GM11168 (cell line): ENCODE results near the gene STAC3.

Experiments
- in situ Hi-C: fragments of 300-500 bp; cut with MboI; formaldehyde crosslinking; loops from one replicate; pipeline ENCODE4 v1.12.0; 2022; ENCODE audit warnings: low sequenced_read_pairs; ENCODE audit not compliant: unreplicated experiment

Gene STAC3

DNA sequence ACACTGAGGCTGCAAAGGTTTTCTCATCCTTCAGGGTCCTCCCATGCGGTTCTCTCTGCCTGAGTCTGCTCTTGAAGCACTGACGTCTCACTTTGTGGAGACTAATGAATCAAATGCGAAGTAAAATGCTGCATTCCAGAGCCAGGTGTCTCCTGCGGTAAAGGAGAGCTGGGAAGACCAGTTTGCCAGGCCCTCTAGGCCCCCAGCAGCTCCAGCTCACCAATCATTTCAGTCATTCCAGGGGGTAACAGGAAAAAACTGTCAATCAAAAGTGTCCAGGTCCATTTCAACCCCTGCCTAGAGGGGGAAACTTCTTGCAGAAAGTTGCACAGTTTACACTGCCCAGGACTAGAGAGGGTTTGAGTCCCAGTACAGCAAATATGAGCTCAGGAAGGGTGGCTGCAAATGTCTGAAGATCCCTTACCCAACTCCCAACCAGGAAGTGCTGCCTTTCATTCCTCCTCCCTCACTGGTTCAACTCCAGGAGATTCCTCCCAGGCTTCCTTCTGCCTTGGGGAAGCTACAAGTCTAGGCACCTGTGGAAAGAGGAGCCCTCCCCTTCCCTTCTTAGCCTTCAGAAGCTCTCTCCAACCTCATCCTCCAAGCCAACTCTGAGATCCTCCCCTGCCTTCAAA, 37.1 kb downstream of the STAC3 start:
- in situ Hi-C loops: no loop called here

DNA sequence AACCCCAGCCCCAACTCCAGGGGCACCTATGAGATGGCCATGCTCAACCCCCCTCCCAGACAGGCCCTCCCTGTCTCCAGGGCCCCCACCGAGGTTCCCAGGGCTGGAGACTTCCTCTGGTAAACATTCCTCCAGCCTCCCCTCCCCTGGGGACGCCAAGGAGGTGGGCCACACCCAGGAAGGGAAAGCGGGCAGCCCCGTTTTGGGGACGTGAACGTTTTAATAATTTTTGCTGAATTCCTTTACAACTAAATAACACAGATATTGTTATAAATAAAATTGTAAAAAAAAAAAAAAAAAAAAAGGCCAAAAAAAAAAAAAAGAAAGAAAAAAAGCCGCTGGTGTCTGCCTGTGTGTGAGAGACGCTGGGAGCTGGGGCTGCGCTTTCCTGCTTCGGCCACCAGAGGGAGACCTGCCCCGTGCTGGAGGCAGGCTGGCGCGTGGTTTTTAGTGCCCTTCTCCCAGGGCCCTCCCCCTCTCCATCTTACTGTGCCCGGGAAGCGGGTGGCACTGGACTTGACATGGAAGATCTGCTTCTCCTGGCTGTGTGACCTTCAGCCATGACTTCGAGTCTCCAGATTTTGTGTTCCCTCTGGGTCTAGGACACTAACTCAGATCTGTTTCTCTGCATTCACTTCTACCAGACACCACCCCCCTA, 37.8 kb downstream of the STAC3 start:
- in situ Hi-C loops: no loop called here

DNA sequence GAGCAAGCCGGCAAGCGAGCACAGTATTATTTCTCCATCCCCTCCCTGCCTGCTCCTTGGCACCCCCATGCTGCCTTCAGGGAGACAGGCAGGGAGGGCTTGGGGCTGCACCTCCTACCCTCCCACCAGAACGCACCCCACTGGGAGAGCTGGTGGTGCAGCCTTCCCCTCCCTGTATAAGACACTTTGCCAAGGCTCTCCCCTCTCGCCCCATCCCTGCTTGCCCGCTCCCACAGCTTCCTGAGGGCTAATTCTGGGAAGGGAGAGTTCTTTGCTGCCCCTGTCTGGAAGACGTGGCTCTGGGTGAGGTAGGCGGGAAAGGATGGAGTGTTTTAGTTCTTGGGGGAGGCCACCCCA, 38.3 kb downstream of the STAC3 start:
- in situ Hi-C loops: no loop called here

DNA sequence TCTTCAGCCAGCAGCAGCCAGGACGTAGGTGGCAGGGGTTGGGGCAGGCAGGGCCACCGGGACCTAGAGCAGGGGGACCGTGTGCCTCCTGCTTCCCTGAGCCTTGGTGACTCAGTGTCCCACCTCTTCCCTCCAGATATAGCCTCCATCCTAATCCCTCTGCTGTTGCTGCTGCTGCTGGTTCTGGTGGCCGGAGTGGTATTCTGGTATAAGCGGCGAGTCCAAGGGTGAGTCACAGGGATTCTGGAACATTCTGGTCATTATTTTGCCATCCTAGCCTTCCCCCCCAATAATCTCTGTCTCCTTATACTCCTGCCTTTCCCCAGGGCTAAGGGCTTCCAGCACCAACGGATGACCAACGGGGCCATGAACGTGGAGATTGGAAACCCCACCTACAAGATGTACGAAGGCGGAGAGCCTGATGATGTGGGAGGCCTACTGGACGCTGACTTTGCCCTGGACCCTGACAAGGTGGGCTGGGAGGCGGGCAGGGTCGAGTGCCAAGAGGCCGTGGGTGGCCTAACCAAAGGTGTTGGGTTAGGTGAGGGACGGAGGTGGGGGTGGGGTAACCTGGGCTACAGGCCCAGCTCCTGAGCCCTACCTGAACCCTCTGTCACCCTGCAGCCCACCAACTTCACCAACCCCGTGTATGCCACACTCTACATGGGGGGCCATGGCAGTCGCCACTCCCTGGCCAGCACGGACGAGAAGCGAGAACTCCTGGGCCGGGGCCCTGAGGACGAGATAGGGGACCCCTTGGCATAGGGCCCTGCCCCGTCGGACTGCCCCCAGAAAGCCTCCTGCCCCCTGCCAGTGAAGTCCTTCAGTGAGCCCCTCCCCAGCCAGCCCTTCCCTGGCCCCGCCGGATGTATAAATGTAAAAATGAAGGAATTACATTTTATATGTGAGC, 38.9 kb downstream of the STAC3 start:
- in situ Hi-C loops: no loop called here

DNA sequence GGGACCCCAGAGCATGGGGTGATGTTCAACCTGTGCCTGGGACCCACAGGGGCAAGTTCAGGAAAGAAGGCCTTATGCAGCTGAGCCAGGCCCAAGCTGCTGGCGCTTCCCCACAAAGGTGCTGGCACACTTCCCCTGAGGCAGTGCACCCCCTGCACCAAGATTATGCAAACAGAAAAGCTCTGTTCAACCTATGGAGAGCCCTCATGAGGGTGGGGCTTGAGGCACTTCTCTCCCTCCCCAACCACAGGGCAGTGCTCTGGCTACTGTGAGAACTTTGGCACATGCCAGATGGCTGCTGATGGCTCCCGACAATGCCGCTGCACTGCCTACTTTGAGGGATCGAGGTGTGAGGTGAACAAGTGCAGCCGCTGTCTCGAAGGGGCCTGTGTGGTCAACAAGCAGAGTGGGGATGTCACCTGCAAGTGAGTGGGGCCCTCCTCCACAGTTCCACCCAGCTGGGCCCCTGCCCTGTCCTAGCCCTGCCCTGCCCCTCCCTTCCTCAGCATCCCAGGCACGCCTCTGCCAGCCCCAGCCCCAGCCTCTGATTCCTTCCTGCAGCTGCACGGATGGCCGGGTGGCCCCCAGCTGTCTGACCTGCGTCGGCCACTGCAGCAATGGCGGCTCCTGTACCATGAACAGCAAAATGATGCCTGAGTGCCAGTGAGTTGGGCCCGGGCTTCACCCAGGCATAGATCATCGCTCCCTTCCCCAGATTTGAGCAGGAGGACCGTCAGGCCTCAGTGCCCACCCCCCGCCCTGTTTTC, 39.9 kb downstream of the STAC3 start:
- in situ Hi-C loops: no loop called here

DNA sequence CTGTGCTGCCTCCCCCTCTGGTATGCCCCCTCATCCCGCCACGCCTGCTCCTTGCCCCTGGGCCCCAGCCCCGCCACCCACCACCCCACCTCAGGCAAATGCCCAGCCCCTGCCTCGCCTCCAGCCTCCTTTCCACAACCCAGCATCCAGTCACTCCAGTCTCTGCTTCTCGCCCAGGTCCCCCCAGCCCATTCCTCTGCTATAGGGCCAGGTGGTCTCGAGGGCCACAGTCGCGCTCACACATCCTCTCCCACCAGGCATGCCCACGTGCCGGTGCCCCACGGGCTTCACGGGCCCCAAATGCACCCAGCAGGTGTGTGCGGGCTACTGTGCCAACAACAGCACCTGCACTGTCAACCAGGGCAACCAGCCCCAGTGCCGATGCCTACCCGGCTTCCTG, 40.5 kb downstream of the STAC3 start:
- in situ Hi-C loops: no loop called here

DNA sequence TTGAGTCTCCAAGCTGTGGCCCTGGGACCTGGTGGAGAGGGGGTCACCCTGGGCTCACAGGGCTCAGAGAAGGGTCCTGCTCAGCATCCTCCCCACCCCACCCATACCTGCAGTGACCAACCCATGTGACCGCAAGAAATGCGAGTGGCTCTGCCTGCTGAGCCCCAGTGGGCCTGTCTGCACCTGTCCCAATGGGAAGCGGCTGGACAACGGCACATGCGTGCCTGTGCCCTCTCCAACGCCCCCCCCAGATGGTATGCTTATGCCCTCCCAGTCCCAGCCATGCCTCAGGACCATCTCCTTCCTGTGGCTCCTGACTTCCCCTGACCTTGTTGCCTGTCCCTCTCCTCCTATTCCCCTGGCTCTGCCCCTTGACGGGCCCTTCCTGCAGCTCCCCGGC, 41.1 kb downstream of the STAC3 start:
- in situ Hi-C loops: no loop called here

DNA sequence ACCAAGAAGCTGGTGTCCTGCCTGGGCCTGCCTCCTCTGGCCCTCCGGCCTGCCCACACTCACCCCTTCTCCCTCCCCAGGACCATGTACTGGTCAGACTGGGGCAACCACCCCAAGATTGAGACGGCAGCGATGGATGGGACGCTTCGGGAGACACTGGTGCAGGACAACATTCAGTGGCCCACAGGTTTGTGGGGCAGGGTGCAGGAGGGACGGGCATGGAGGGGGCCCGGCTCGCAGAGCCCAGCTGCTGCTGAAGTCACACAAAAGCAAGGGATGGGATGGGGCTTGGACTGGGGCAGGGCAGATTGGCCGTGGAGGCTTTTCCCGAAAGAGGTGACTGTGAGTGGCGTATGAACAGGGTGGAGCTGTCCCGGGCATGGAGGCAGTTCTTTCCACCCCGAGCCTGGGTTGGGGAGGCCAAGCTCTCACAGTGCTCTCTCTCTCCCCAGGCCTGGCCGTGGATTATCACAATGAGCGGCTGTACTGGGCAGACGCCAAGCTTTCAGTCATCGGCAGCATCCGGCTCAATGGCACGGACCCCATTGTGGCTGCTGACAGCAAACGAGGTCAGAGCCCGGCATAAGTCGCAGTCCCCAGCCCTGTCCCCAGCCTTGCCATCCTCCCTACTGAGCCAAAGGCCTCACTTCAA, 42.2 kb downstream of the STAC3 start:
- in situ Hi-C loops: no loop called here

DNA sequence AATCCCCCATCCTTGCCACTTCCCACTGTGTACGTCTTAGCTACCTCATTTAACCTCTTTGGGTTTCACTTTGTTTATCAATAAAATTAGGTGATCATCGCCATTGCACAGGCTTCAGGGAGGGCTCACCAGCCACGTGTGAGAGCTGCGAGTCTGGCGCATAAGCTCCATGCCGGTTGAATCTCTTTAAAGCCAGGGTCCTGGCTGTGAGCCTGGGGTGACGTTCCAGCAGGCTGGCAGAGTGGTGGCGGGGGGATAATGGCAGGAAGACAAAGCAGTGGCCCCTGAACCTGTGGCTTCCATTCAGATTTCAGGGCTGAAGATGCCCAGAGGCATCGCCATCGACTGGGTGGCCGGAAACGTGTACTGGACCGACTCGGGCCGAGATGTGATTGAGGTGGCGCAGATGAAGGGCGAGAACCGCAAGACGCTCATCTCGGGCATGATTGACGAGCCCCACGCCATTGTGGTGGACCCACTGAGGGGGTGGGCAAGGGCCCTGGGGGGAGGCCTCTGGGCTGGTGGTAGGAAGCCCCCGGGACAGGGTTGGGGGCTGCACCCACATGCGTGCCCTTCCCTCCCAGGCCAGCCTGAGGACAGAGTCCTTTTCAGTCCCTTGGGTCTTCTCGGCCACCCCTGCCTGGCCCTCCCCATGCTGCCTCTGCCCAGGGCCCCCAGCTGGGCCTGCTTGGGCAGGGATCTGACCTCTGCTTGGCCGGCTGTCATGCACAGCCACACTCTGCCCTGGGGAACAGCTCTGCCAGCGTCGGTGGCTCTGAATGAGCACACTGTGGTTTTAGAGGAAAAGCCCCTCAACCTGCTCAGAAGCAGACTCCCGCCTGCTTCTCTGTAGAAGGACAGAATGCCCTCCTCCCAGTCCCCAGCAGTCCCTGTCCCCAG, 43.0 kb downstream of the STAC3 start:
- in situ Hi-C loops: no loop called here

DNA sequence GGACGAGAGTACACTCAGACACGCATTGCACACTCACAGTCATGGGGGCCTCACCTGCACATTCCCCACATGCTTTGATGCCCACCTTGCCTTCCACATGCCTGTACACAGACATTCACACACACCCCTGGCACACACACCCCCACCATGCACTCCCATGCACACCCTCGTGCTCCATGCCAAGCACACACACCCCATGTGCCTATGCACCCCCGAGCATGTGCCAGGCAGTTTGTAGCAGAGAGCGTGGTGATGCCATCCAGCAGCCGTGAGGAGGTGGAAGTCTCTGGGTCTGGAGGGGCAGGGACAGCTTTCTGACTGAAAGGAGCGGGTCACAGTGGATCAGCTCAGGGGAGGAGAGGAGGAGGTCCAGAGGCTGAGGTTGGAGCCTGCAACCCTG, 45.1 kb downstream of the STAC3 start:
- in situ Hi-C loops: no loop called here

DNA sequence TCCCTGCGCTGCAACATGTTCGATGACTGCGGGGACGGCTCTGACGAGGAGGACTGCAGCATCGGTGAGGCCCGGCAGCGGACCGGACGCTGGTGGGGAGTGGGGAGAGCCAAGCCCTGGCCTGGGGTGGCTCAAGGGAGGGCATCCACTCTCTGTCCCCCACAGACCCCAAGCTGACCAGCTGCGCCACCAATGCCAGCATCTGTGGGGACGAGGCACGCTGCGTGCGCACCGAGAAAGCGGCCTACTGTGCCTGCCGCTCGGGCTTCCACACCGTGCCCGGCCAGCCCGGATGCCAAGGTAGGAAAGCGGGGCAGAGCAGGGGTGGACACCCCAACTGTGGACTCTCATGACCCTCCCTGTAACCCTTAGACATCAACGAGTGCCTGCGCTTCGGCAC, 45.8 kb downstream of the STAC3 start:
- in situ Hi-C loops: no loop called here

DNA sequence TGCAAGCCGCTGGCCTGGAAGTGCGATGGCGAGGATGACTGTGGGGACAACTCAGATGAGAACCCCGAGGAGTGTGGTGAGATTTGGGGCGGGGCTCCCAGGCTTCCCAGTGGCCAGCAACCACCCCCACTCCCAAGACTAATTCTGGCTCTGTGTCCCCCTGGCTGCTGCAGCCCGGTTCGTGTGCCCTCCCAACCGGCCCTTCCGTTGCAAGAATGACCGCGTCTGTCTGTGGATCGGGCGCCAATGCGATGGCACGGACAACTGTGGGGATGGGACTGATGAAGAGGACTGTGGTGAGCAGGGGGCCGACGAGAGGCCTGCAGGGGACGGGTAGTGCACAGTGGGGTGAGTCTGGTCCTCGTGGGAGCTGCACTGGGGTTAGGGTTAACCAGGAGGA, 46.5 kb downstream of the STAC3 start:
- in situ Hi-C loops: no loop called here

DNA sequence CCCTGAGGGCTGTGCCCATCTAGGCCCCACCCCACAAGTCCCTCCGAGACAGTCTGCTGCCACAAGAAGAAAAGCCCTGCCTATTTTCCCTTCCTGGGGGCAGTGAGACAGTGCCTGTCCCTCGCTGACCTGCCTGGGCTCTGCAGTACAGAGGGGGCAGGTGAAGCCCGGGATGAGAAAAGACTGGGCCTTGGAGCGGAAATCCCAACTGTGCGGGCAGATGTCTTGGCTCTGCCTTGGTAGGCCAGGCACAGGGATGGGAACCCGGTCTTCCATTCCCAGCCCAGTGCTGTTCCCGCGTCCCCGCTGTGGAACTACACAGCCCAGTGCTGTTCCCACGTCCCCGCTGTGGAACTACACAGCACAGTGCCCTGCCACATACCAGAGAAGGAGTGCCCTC, 47.2 kb downstream of the STAC3 start:
- in situ Hi-C loops: no loop called here

DNA sequence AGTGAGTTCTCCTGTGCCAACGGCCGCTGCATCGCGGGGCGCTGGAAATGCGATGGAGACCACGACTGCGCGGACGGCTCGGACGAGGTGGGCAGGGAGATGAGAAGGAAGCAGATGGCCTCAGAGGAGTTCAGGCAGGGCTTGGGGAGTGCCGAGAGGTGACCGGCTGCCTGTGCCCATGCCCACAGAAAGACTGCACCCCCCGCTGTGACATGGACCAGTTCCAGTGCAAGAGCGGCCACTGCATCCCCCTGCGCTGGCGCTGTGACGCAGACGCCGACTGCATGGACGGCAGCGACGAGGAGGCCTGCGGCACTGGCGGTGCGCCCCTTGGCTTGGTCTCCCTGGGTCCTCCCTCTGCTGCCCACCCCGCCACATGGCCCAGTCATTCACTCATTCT, 47.8 kb downstream of the STAC3 start:
- in situ Hi-C loops: no loop called here

DNA sequence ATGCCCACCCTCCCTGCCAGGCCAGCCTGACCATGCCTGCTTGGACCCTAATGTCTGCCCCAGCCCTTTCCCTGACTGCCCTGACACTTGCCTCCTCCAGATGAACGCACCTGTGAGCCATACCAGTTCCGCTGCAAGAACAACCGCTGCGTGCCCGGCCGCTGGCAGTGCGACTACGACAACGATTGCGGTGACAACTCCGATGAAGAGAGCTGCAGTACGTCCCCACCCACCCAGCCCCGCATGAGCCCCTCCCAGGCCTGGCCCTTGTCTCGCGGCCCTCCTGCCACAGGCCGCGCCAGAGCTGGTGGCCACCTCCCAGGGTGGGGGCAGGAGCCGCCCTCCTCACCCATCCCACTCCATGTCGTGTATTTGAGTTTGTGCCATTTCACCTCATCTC, 48.7 kb downstream of the STAC3 start:
- in situ Hi-C loops: no loop called here

DNA sequence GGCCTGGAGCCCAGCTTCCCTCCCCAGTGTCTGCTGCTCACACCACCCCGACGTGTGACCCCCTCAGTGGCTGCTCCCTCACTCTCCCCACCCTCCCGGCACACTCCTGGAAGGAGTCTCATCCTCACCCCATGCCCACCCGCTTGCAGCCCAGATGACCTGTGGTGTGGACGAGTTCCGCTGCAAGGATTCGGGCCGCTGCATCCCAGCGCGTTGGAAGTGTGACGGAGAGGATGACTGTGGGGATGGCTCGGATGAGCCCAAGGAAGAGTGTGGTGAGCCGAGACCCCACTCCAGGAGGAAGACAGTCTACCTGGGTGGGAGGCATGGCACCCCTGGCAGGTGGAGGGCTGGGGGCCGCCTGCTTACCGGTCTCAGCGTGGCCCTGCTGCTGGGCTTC, 49.4 kb downstream of the STAC3 start:
- in situ Hi-C loops: no loop called here

DNA sequence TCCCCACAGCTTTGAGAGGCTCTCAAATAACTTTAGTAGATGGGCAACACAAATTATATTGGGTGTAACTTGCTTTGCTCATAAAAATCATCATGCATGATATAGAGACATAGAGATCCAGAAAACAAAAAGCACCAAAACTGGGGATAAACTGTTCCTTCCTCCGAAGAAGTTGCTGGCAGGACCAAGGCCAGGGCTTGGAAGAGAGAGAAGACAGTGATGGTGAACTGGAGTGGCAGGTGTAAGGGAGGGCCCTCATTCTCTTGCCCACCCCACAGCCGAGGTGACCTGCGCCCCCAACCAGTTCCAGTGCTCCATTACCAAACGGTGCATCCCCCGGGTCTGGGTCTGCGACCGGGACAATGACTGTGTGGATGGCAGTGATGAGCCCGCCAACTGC, 49.8 kb downstream of the STAC3 start:
- in situ Hi-C loops: no loop called here

DNA sequence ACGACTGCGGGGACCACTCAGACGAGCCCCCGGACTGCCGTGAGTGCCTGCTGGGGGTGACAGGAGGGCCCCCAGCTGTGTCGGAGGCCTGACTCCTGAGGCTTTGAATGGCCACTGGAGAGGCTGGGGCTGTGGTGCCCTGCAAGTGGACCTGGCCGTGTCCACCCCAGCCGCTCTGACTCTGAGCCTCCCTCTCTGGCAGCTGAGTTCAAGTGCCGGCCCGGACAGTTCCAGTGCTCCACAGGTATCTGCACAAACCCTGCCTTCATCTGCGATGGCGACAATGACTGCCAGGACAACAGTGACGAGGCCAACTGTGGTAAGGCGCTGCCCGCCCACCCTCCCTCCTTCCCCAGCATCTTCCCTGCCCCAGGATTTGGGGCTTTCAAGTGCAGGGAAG, 50.5 kb downstream of the STAC3 start:
- in situ Hi-C loops: no loop called here

DNA sequence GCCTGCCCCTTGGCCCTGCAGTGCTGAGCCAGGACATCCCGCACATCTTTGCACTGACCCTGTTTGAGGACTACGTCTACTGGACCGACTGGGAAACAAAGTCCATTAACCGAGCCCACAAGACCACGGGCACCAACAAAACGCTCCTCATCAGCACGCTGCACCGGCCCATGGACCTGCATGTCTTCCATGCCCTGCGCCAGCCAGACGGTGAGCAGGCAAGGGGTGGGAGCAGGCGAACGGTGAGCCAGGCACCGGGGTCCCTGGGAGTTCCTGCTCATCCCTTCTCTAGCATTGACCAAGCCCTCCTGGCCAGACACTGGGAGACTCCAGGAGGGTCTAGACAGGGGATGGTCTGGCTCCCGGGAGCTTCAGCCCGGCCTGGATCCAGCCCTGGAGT, 51.8 kb downstream of the STAC3 start:
- in situ Hi-C loops: no loop called here
